GM12878 (cell line): ENCODE data around the gene TASOR2. TPM values are rescaled to one million over a fixed set of nuclear protein-coding genes. Genes with fewer than 3 reads are reported as not detected.

ENCODE experiments used
- ATAC-seq: fragments of 200-7000 bp; cut with Tn5 transposase; 3 replicates; pipeline ENCODE4 v1.9.1; 2020; ENCODE audit warnings: mild to moderate bottlenecking, moderate library complexity
- BruUV-seq: library from RNA; stranded (reverse); fragments of 400-500 nt; replicated peaks from 2 replicates; lab custom pipeline; 2021; lab: Mats Ljungman, UMichigan
- CTCF ChIA-PET: fragments of 300-600 bp; sonication (Branson Sonifier 250); formaldehyde crosslinking; extraction: SDS; loops from one replicate; lab custom pipeline; 2021; ENCODE audit warnings: inconsistent platforms; lab: Yijun Ruan, JAX
- POLR2A ChIA-PET: fragments of 350-600 bp; formaldehyde crosslinking; extraction: SDS; loops from one replicate; lab custom pipeline; 2021; ENCODE audit warnings: inconsistent platforms; lab: Charles Lee
- RAD21 ChIA-PET: fragments of 300-600 bp; sonication (Branson Sonifier 250); formaldehyde crosslinking; loops from one replicate; lab custom pipeline; 2023; ENCODE audit warnings: antibody characterized with exemption; ENCODE audit not compliant: unreplicated experiment; lab: Charles Lee
- SMC1A ChIA-PET: fragments of 300-600 bp; sonication (Branson Sonifier 250); formaldehyde crosslinking; loops from one replicate; lab custom pipeline; 2023; ENCODE audit not compliant: unreplicated experiment, uncharacterized antibody; lab: Charles Lee
- DNase-seq: peaks from one replicate; pipeline ENCODE4 v3.0.0-alpha.2; 2011; ENCODE audit warnings: low read depth, low spot score
- FAIRE-seq: peaks from 3 replicates; lab custom pipeline; 2011; peaks lifted over from hg19 to GRCh38; lab: Jason Lieb, UNC
- H2AFZ ChIP-seq: 2 replicates; pipeline ENCODE4 v1.6.0; 2011; ENCODE audit warnings: low read depth, low read length, control low read depth; ENCODE audit not compliant: control insufficient read depth
- H3K27ac ChIP-seq: 2 replicates; pipeline ENCODE4 v1.5.1; 2011; ENCODE audit warnings: control low read depth; ENCODE audit not compliant: control insufficient read depth, insufficient read depth
- H3K27me3 ChIP-seq, 2 experiments: replicated peaks in 1 of 2; 2 replicates each; pipeline versions ENCODE4 v1.6.0 to v1.6.1; 2011; ENCODE audit warnings: low read length in 1 of 2; ENCODE audit not compliant: control insufficient read depth in 2 of 2, insufficient read depth in 2 of 2
- H3K36me3 ChIP-seq, 2 experiments: 2 replicates each; pipeline ENCODE4 v1.5.1; 2011; ENCODE audit warnings: low read length in 1 of 2; ENCODE audit not compliant: control insufficient read depth in 2 of 2, insufficient read depth in 2 of 2
- H3K4me1 ChIP-seq: 2 replicates; pipeline ENCODE4 v1.6.1; 2011; ENCODE audit warnings: mild to moderate bottlenecking, low read length, moderate library complexity, mixed read lengths; ENCODE audit not compliant: control insufficient read depth, insufficient read depth
- H3K4me2 ChIP-seq: 2 replicates; pipeline ENCODE4 v1.6.0; 2011; ENCODE audit warnings: control low read depth; ENCODE audit not compliant: control insufficient read depth, insufficient read depth
- H3K4me3 ChIP-seq: fragments of 200-600 bp; sonication (generic); 2 replicates; pipeline ENCODE4 v1.5.1; 2016
- H3K79me2 ChIP-seq: 2 replicates; pipeline ENCODE4 v1.6.0; 2011; ENCODE audit warnings: low read length; ENCODE audit not compliant: control insufficient read depth, insufficient read depth
- H3K9ac ChIP-seq: 2 replicates; pipeline ENCODE4 v1.8.0; 2011; ENCODE audit warnings: low read length, control low read depth, mixed read lengths; ENCODE audit not compliant: control insufficient read depth, insufficient read depth
- H3K9me3 ChIP-seq: replicated peaks from 3 replicates; pipeline ENCODE4 v1.5.1; 2011; ENCODE audit warnings: mild to moderate bottlenecking, low read length; ENCODE audit not compliant: control insufficient read depth, insufficient read depth
- H4K20me1 ChIP-seq: 2 replicates; pipeline ENCODE4 v1.6.0; 2011; ENCODE audit not compliant: control insufficient read depth, insufficient read depth
- MEF2A ChIP-seq: IDR thresholded peaks from 2 replicates; pipeline ENCODE4 v1.6.1; 2011; ENCODE audit warnings: low read depth, mild to moderate bottlenecking, low read length, moderate library complexity; ENCODE audit not compliant: insufficient read depth
- NR2C2 ChIP-seq: IDR thresholded peaks from 2 replicates; pipeline ENCODE4 v1.6.1; 2011; ENCODE audit warnings: borderline replicate concordance, low read depth; ENCODE audit not compliant: control insufficient read depth, insufficient read length
- WGBS: methylation state at CpG from one replicate; pipeline ENCODE4 v1.1.6; 2016; ENCODE audit warnings: low lambda C conversion rate; ENCODE audit not compliant: insufficient replicate concordance, insufficient coverage; ENCODE audit errors: missing lambda C conversion rate; 5-methylcytosine and 5-hydroxymethylcytosine counted together
- in situ Hi-C: fragments of 300-500 bp; cut with MboI; formaldehyde crosslinking; loops from 9 replicates; pipeline ENCODE4 v1.14.3; 2018; ENCODE audit warnings: mixed read lengths
- intact Hi-C: fragments of 100-400 bp; cut with micrococcal nuclease; formaldehyde crosslinking; loops from one replicate; pipeline ENCODE4 v1.14.2; 2022; ENCODE audit not compliant: unreplicated experiment
- polyA plus RNA-seq, 11 experiments: library from polyadenylated mRNA; depleted of rRNA in 4 of 11; unstranded in 6 of 11; stranded (reverse) in 5 of 11; fragments of >200 nt; fragmentation: Nextera tagmentation in 4 of 11; fragmentation: Illumina TruSeq in 1 of 11; extraction: Ambion mirVana in 4 of 11; extraction: Trizol in 1 of 11; gene quantifications; 1 replicate in 1 of 11; 2 replicates in 10 of 11; pipeline versions ENCODE4 v1.2.1 to v1.2.3, GENCODE V29; 2011 to 2016; ENCODE audit warnings: inconsistent platforms in 2 of 11, missing spikeins in 2 of 11, low read depth in 1 of 11
- total RNA-seq, 4 experiments: library from RNA; depleted of rRNA in 3 of 4; stranded (reverse); fragments of >200 nt in 3 of 4; fragmentation: Illumina TruSeq in 1 of 4; extraction: Trizol in 1 of 4; gene quantifications; 2 replicates each; pipeline versions ENCODE4 v1.2.1 to v1.2.3, GENCODE V29; 2013 to 2021

The TASOR2 gene
- total and polyA plus RNA-seq, 10 of the 15 experiments (the other 5 are each of a cell fraction or from before 2014, with no cell fraction given) = 8.2 to 54.7 (median 31.0) TPM

- TF ChIP-seq MEF2A = no peak
- TF ChIP-seq NR2C2 = no peak
- TF ChIP-seq, all 136 proteins: peak for 0
- Histone ChIP-seq H3K27ac (peak overlapping the region; percentile 77), H3K27me3 (no peaks in the 10 kb centered on the region), H3K4me2 (peak overlapping the region; percentile 95), H3K4me1 (peaks cover 21% of the 10 kb centered on the region), H3K4me3 (peak overlapping the region; percentile 83; the same call in 1 of the 2 replicates), H3K79me2 (peaks cover 96% of the 10 kb centered on the region), H4K20me1 (no peaks in the 10 kb centered on the region), H3K36me3 (no peaks in the 10 kb centered on the region), H2AFZ (peak overlapping the region; percentile 19; the same call in 1 of the 2 replicates), H3K9me3 (peaks cover 1% of the 10 kb centered on the region; the same call in 2 of the 3 replicates), H3K9ac (peak overlapping the region; percentile 81)
- ChIA-PET CTCF (interaction anchor here (0.9 to 2.3 kb wide), 9 partner anchors 8 to 122 kb away, joined by 3 to 5 read pairs (median 3); no protein-coding TSS in a partner anchor), RAD21 (interaction anchor here (0.6 to 2.7 kb wide), 10 partner anchors 8 to 285 kb away, joined by 3 to 22 read pairs (median 4); partner anchors contain the start of genes ANKRD16, FBH1 and TASOR2), SMC1A (interaction anchor here (0.6 to 15.6 kb wide), 15 partner anchors 8 to 284 kb away, joined by 3 to 191 read pairs (median 4); partner anchors contain the start of gene TASOR2), POLR2A (interaction anchor here (0.6 to 2.6 kb wide), 17 partner anchors 10 to 1766 kb away, joined by 3 to 23 read pairs (median 4); partner anchors contain the start of genes ANKRD16, FBH1 and GDI2)
- no peak for DNase-seq
- FAIRE-seq = no peak
- no peak for ATAC-seq
- in situ Hi-C loops = no loop called here
- intact Hi-C loops = loop anchor here (2.0 kb wide), 1 partner anchor 19 kb away; no protein-coding TSS in a partner anchor
- 66% methylated on average over 8 of the region's 8 CpGs for WGBS
- BruUV-seq = no TSS peak
Observed at GRCh38 chr10:5691786-5692185, 7.1 kb downstream of the TASOR2 start.
